Skin of body (tissue), 2 donors: ENCODE results near the gene ATP2B1. TPM values are rescaled to one million over a fixed set of nuclear protein-coding genes. Genes with fewer than 3 reads are reported as not detected.

Experiments
- DNase-seq: peaks from one replicate; lab custom pipeline; 2025; lab: John Stamatoyannopoulos, UW
- total RNA-seq: library from RNA; depleted of rRNA; stranded (reverse); fragments of >200 nt; gene quantifications from one replicate; pipeline ENCODE4 v1.2.3, GENCODE V29; 2014

The ATP2B1 gene
- total RNA-seq, 1 donor from 2014 or later: 71.9 TPM

- DNase-seq: no peak
These were observed 111.4 kb downstream of the ATP2B1 start for GRCh38 chr12:89597210-89597609.

GRCh38 chr12:89593873-89594272 is 114.8 kb downstream of the ATP2B1 start:
- DNase-seq: no peak

- DNase-seq: no peak
These were observed 115.4 kb downstream of the ATP2B1 start for GRCh38 chr12:89593233-89593632.

DNA sequence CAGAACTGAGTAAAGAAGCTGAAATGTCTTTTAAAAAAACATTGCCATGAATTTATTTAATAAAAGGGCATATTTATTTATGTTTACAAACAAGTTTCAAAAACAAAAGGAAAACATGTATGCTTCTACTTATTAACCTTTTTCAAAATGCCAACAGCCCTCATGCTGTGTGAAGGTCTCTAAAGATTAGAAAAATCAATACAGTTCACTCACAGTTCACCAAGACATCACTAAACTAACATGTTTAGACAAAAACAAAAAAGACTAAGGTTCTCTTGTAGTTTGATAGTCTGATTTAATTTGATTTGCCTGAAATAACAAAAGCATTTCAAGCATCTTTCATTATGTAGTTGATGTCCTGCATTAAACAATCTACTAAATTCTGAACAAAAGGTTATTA is 118.9 kb downstream of the ATP2B1 start:
- DNase-seq: no peak

DNA sequence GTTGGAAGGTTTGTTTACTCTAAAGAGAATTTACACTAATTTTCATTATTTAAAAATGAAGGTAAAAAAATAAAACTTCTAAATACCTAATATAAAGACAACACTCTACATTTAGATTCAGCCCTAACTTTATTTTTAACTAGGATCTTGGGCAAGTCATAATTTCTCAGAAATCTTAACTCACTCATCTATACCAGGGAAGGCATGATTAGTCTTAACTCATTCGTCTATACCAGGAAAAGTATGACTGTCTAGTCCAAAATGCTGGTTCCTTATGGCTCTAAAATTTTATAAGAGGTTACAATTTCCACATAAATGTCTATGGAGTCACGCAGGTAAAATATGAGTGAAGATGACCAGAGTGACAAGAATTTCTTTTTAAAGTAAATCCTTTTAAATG is 130.1 kb downstream of the ATP2B1 start:
- DNase-seq: no peak

GRCh38 chr12:89576572-89577220 is 131.9 kb downstream of the ATP2B1 start:
- no peak for DNase-seq

GRCh38 chr12:89575374-89575773 is 133.3 kb downstream of the ATP2B1 start:
- DNase-seq: no peak

- peak; percentile 4 for DNase-seq
These were observed 133.9 kb downstream of the ATP2B1 start for GRCh38 chr12:89574736-89575208.

GRCh38 chr12:89573051-89573810 is 135.4 kb downstream of the ATP2B1 start:
- no peak for DNase-seq

GRCh38 chr12:89571491-89572195 is 137.0 kb downstream of the ATP2B1 start:
- no peak for DNase-seq

GRCh38 chr12:89568484-89568883 is 140.2 kb downstream of the ATP2B1 start:
- no peak for DNase-seq

DNA sequence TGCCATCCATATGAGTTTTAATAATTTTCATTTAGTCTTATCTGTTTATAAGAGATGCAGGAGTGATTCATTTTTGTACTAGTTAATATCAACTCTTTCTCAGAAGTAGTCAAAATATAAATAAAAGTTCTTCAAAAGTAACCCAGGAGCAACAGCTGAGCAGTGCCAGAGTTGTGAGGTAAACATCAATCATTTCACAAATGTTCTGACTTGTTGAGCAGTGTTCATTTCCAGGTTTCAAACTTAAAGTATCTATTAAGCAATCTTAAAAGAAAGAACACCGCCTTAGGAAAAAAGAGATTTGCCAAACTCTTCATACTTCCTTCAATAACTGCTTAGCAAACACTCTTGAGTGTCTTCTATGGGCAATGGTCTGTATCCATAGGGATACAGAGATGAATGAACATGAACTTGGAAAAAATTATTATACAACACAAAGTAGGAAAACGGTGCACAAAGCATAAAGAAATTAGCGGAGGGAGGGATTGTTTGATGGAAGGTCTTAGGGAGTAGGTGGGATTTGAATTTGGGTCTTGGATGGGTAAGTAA is 140.9 kb downstream of the ATP2B1 start:
- DNase-seq: peak; percentile 6

GRCh38 chr12:89566615-89567014 is 142.0 kb downstream of the ATP2B1 start:
- DNase-seq: no peak

DNA sequence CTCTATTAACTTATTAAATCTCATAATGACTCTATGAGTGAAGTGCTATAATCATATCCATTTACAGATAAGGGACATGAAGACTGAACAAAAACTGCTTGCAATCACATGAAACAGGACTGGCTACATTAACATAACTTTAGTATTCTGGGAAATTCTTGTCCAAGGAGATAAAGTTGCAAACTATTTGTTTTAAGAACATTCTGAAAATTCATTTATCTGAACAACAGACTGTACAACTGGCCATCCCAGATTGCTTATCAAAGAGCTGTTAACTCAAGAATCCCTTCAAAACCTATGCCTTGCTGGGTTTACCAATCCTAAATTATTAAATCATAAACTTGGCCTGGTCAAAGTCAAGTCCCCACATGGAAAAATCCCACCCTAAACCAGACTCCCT is 143.6 kb downstream of the ATP2B1 start:
- no peak for DNase-seq

GRCh38 chr12:89559753-89560152 is 148.9 kb downstream of the ATP2B1 start:
- DNase-seq: no peak

GRCh38 chr12:89556976-89557375 is 151.7 kb downstream of the ATP2B1 start:
- DNase-seq: peak; percentile 23

- no peak for DNase-seq
These were observed 156.3 kb downstream of the ATP2B1 start for GRCh38 chr12:89552376-89552775.

DNA sequence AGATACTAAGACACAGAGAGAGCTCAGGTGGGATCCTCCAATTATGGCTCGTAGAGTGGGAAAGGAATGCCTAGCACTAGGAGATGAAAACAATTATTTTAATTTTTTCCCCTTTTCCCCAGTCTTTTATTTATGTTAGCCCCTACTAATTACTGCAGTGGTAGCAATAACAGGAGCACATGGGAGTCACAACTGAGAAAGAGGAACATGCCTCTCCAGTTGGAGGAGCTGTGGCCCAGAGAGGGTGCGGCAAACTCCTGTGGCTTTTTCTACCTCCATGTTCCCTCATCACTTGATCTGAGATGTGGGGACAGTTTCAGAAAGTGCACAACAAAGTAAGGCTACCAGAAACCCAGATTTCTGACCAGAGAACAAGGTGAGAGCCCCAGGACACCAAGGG is 156.9 kb downstream of the ATP2B1 start:
- no peak for DNase-seq

- no peak for DNase-seq
These were observed 161.5 kb downstream of the ATP2B1 start for GRCh38 chr12:89547101-89547500.

GRCh38 chr12:89546151-89546550 is 162.5 kb downstream of the ATP2B1 start:
- DNase-seq: no peak

- no peak for DNase-seq
These were observed 163.9 kb downstream of the ATP2B1 start for GRCh38 chr12:89544681-89545184.

DNA sequence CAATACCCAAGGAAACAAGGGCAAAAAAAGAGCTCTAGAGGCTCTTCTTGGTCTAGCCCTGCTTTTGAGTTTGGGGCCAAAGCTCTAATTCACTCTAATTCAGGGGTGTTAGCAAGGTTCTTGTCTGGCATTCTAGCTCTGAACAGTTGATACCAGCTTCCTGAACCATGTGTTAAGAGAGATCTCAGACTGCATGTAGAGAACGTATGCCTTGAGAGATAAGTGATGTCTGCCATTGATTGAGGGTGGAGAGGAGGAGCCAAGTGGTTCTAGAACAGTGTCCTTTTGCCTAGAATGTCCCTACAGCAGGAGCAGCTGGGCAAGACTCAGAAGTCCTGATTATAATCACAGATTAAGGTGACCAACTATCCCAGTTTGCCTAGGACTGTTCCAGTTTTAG is 164.6 kb downstream of the ATP2B1 start:
- no peak for DNase-seq
